Adrenal gland (tissue), 5 donors: ENCODE data around the gene ST6GALNAC6.

Source experiments
- CTCF ChIP-seq, 6 experiments: fragments of 450-650 bp in 4 of 6; fragments of 200-600 bp in 2 of 6; sonication (generic) in 1 of 6; IDR thresholded peaks; 1 replicate in 5 of 6; 2 replicates in 1 of 6; pipeline versions ENCODE4 v1.5.1 to v1.8.0; 2016 to 2021; ENCODE audit warnings: antibody characterized with exemption in 6 of 6, mild to moderate bottlenecking in 2 of 6, moderate library complexity in 1 of 6
- POLR2A ChIP-seq, 2 donors: fragments of 450-650 bp; IDR thresholded peaks; one replicate each; pipeline ENCODE4 v1.6.1; 2017; ENCODE audit warnings: antibody characterized with exemption in 2 of 2, mild to moderate bottlenecking in 2 of 2, moderate library complexity in 1 of 2
- donor health status: DM: no; HTN: no; CAD: no.

GRCh38 chr9:127892831-127893230 is 6.6 kb downstream of the ST6GALNAC6 start:
- TF ChIP-seq POLR2A (IDR thresholded peaks at IDR 0.05) (no peak), CTCF (IDR thresholded peaks at IDR 0.05) (no peak)
